Right cardiac atrium (tissue), 5 donors: ENCODE results near the gene NRCAM. TPM values are rescaled to one million over a fixed set of nuclear protein-coding genes. Genes with fewer than 3 reads are reported as not detected.
A peak's percentile ranks its signal among the peaks of the same experiment; 100 is the strongest.

Experiments used
- ATAC-seq, 2 donors: fragments of 200-7000 bp; cut with Tn5 transposase; one replicate each; pipeline versions ENCODE4 v1.8.0 to v1.9.1; 2020; ENCODE audit warnings: moderate library complexity in 2 of 2, mild to moderate bottlenecking in 1 of 2
- DNase-seq, 3 donors: peaks; one replicate each; pipeline ENCODE4 v3.0.0-alpha.2; 2020
- H3K27ac ChIP-seq: one replicate; pipeline ENCODE4 v1.5.1; 2013; ENCODE audit warnings: mild to moderate bottlenecking, low read length, control low read depth, moderate library complexity
- H3K27me3 ChIP-seq: one replicate; pipeline ENCODE4 v1.6.1; 2013; ENCODE audit not compliant: control insufficient read depth, insufficient read depth
- H3K4me1 ChIP-seq: one replicate; pipeline ENCODE4 v1.6.1; 2013; ENCODE audit warnings: low read length; ENCODE audit not compliant: control insufficient read depth, insufficient read depth
- H3K4me3 ChIP-seq: one replicate; pipeline ENCODE4 v1.5.1; 2013; ENCODE audit warnings: low read length, control low read depth
- H3K9me3 ChIP-seq: one replicate; pipeline ENCODE4 v1.6.1; 2013; ENCODE audit warnings: low read length; ENCODE audit not compliant: control insufficient read depth
- WGBS: extraction: QIAGEN DNeasy Blood & Tissue Kit; methylation state at CpG from one replicate; pipeline ENCODE4 v1.1.7; 2013; 5-methylcytosine and 5-hydroxymethylcytosine counted together
- intact Hi-C, 4 donors: fragments of 100-400 bp; cut with DNase I; formaldehyde crosslinking; loops; one replicate each; pipeline versions ENCODE4 v1.11.0 to v1.14.0; 2022 to 2023
- polyA plus RNA-seq: library from polyadenylated mRNA; stranded (reverse); fragments of 200-250 nt; gene quantifications from one replicate; pipeline ENCODE4 v1.2.3, GENCODE V29; 2013
- total RNA-seq, 4 donors: library from RNA; stranded (reverse); fragmentation: NEBNext Ultra II Directional; extraction: Animal tissue kit (Norgen Biotek cat#: 25700); gene quantifications; one replicate each; pipeline ENCODE4 v1.2.1, GENCODE V29; 2021
- donor health status: healthy with polysubstance abuse.
- donor health status: DM: no; HTN: yes; CAD: no.
- donor health status: DM: no; HTN: no; CAD: no.
- donor health status: DM: no; HTN: yes; CAD: no; lungs with severe emphysema.
- donor health status: DM: yes; HTN: yes; CAD: no.

Gene NRCAM
- total and polyA plus RNA-seq, 5 donors: 0.59 to 1.3 (median 1.1) TPM

DNA sequence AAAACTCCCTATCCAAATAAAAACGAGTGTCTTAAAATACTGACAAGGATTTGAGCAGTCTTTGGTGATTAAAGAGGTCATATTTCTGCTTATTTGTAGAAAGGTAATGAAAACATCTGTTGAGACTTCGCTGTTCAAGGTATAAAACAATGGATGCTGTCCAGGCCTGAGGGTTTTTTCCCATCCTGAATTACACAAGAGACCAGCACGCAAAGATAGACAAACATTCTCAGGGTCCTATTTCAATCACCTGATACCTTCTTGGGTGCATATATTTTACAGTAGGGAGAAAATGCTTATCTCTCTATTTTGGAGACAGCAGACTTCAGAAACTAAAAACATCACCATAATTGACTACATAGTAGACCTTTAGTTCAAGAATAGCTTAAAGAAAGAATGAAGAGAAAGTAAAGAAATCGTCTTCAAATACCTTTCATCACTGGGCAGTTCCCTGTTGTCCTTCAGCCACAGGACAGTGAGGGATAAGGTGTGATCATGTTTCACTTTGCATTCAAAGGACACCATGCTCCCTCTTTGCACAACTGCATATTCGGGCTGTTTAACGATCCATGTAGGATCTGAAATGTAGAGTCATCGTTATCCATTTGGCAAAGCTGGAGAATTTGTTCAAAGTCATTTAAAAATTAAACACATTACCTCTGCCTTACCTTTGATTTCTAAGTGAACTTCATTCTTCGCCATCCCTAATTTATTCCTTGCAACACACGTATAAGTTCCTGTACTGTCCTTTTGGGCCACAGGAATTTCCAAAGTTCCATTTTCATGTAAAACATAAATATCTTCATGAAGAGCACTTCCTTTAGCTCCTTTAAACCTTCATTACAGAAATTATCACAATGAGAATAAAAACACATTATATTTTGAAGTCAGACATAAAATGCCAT, 262.4 kb downstream of the NRCAM start:
- Histone ChIP-seq H3K27ac (no peak overlapping the region), H3K4me3 (no peak overlapping the region), H3K27me3 (no peaks in the 10 kb centered on the region), H3K9me3 (no peaks in the 10 kb centered on the region), H3K4me1 (no peaks in the 10 kb centered on the region)
- intact Hi-C loops: no loop called here
- no peak for ATAC-seq
- DNase-seq: no peak
- WGBS: 68% methylated on average over 9 of the region's 9 CpGs

DNA sequence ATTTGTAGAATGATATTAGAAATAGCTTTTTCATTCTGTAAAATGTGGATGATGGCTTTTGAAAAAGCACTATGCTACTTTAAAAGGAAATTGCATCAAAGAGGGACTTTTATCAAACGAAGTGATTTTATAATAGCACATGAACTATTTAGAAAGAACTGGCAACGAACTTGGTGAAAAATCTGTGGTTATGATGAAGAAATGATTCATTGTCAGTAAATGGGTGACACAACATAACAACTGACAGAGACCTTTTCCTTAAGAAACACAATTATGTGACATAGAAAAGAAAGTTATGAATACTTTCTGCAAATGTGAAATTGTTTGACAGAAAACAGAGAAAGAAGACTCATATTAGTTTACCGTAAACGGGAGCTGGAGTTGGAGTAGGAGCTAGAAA, 265.3 kb downstream of the NRCAM start:
- H3K4me1 ChIP-seq: no peaks in the 10 kb centered on the region
- DNase-seq (no peak), ATAC-seq (no peak)
- H3K27me3 ChIP-seq: no peaks in the 10 kb centered on the region
- no peaks in the 10 kb centered on the region for H3K9me3 ChIP-seq
- intact Hi-C loops: no loop called here
- no peak overlapping the region for H3K27ac ChIP-seq
- WGBS: 79% methylated on average over 4 of the region's 4 CpGs
- no peak overlapping the region for H3K4me3 ChIP-seq

DNA sequence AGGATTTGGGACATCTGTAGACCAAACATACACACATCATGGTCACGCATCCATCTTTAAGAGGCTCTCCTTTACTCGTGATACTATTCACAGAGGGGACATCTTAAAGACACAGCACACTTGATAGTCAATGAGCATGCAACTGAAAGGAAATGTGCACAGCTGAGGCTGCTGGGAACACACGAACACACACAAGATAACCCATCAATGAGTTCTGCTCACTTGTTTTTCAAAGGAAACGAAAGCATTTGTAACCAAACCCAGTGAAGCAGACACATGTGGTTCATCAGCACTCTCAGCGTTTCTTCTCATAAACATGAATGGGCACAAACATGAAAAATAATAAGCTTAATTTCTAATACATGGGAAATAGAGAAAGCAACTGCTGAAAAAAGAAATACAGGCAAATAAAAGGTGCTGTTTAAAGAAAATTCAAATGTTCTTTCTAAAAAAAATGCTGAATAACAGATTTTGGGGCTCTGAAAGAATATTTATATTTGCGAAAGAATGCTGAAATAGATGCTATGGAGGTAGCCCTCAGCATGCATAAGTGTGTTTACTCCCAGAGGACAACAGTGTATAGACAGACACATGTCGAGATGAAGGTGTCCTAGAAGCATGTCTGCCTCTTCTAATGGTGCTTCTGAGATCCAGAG, 266.4 kb downstream of the NRCAM start:
- intact Hi-C loops: loop anchor here in 3 of 4 donors (10.0 kb wide), 2 partner anchors 265 to 305 kb away; partner anchors contain the start of gene NRCAM (in 2 of the 3)

DNA sequence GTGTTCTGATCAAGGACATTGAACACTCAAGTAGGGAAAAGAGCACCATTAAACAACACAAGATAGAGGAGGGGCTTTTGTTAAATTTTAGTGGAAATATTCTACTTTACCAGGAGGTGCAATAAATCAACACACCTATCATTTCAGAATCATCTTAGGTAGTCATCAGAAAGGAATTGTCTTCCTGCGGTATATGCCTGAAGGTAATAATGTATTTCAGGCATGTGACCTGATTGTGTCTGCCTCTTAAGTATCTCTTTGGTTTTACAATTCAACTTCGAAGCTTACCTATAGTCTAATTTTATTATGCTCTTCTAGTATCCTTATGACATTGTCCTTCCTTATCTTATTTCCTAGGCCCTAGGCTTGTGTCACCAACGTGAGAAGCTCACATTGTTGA, 267.5 kb downstream of the NRCAM start:
- Histone ChIP-seq H3K4me3 (no peak overlapping the region), H3K4me1 (no peaks in the 10 kb centered on the region), H3K27ac (no peak overlapping the region), H3K27me3 (no peaks in the 10 kb centered on the region), H3K9me3 (no peaks in the 10 kb centered on the region)
- intact Hi-C loops: loop anchor here in 3 of 4 donors (10.0 kb wide), 2 partner anchors 266 to 306 kb away; partner anchors contain the start of gene NRCAM (in 2 of the 3)
- 89% methylated on average over 3 of the region's 3 CpGs for WGBS
- ATAC-seq (no peak), DNase-seq (no peak)

More for the DNA sequence above, 266.4 kb downstream of the NRCAM start:
- no peaks in the 10 kb centered on the region for H3K27me3 ChIP-seq
- DNase-seq (no peak), ATAC-seq (no peak)
- 64% methylated on average over 7 of the region's 7 CpGs for WGBS
- no peak overlapping the region for H3K4me3 ChIP-seq
- no peaks in the 10 kb centered on the region for H3K9me3 ChIP-seq
- H3K4me1 ChIP-seq: no peaks in the 10 kb centered on the region
- H3K27ac ChIP-seq: no peak overlapping the region

DNA sequence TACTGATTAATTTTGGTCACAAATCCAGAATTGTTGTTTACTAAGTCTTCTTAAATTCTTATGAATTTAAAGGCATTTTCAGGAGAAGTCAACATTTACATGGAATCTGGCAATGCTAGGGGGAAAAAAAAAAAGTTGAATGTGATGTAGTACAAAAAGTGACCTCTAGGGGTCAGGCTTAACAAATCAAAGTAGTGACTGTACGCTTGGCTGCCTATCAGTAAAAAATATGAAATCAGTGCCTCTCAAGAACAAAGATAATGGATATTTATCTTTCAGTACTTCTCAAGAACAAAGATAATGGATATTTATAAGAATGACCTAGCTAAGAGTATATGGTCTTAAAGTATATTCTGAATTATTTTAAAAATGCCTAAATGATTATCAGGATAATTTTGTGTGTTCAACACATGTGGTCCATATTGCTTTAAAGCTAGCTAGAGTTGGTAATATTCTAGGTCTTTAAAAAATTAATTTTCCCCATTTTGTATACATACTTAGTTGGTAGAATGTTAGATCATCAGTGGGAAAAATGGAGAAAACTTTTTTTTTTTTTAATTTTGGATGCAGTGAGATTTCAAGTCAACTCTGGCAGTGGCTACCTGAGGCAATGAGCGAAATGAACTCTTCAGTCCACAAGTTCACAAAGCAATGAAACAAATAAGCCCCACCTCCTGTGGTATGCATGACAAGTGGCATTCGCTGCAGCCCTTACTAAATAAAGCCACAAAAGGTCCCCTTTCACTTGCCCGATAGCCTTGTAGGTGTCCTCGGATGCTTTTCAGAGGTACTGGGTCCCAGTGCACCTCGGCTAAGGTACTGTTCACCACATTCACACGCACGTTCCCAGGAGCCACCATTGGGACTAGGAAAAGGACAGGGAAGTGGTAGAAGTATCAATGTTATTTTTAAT, 274.9 kb downstream of the NRCAM start:
- peak in 1 of 2 donors; percentile 32 for ATAC-seq
- H3K9me3 ChIP-seq: no peaks in the 10 kb centered on the region

DNA sequence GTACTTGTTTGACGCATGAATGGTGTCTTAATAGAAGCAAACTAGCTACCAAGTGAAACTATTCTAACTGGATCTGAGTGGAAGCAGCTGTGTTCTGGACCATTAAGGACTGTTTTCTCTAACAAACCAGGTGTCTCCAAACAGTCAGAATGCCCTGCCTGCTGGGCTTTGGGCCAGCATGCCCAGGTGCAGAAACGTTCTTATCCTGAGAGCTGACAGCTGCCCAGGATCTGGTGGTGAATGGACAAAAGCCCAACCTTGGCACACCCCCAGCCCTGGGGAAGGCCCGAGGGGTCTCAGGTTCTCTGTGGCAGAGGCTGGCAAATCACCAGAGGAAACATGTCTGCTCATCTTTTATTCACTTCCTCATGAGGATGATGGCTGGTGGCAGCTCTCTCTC, 277.8 kb downstream of the NRCAM start:
- Histone ChIP-seq H3K4me3 (no peak overlapping the region), H3K9me3 (no peaks in the 10 kb centered on the region), H3K4me1 (no peaks in the 10 kb centered on the region), H3K27me3 (no peaks in the 10 kb centered on the region), H3K27ac (no peak overlapping the region)
- 53% methylated on average over 3 of the region's 3 CpGs for WGBS
- no peak for ATAC-seq
- DNase-seq: no peak
- intact Hi-C loops: no loop called here

More for the DNA sequence above, 274.9 kb downstream of the NRCAM start:
- Histone ChIP-seq H3K4me1 (no peaks in the 10 kb centered on the region), H3K27ac (no peak overlapping the region), H3K4me3 (no peak overlapping the region), H3K27me3 (no peaks in the 10 kb centered on the region)
- intact Hi-C loops: loop anchor here (5.0 to 10.0 kb wide), 4 partner anchors 273 to 316 kb away; partner anchors contain the start of gene NRCAM (in 3 of the 4)
- DNase-seq: no peak
- WGBS: 50% methylated on average over 8 of the region's 8 CpGs

DNA sequence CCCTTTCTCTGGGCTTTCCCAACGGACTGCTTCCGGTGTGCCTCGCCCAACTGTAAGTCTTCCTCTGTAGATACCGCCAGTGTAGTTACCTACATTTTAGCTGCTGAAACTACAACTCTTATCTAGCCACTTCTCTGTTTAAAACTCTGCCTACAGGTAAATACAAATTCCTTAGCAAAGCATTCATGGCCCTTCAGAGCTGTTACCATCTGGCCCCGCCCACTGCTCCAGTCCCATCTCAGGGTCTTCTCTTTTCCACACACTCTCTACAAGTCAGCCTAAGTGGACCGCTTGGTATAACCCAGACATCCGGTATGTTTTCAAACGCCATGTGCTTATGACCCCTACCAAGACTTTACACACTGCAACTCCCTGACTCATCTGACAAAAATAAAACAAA, 285.1 kb downstream of the NRCAM start:
- intact Hi-C loops: no loop called here

DNA sequence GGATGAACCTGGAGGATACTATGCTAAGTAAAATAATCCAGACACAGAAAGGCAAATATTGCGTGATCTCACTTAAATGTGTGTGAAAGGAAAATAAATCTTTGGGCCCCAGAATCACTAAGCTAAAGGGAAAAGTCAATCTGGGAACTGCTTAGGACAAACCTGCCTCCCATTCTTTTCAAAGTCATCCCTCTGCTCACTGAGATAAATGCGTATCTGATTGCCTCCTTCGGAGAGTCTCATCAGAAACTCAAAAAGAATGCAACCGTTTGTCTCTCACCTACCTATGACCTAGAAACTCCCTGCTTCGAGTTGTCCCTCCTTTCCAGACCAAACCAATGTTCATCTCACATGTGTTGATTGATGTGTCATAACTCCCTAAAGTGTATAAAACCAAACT, 286.0 kb downstream of the NRCAM start:
- Histone ChIP-seq H3K9me3 (no peaks in the 10 kb centered on the region), H3K27ac (no peak overlapping the region), H3K27me3 (no peaks in the 10 kb centered on the region), H3K4me3 (no peak overlapping the region), H3K4me1 (no peaks in the 10 kb centered on the region)
- WGBS: 67% methylated on average over 5 of the region's 5 CpGs
- DNase-seq (no peak), ATAC-seq (no peak)
- intact Hi-C loops: no loop called here

More for the DNA sequence above, 285.1 kb downstream of the NRCAM start:
- H3K27ac ChIP-seq: no peak overlapping the region
- no peaks in the 10 kb centered on the region for H3K4me1 ChIP-seq
- DNase-seq: no peak
- no peak overlapping the region for H3K4me3 ChIP-seq
- no peaks in the 10 kb centered on the region for H3K27me3 ChIP-seq
- H3K9me3 ChIP-seq: no peaks in the 10 kb centered on the region
- no peak for ATAC-seq
- 91% methylated on average over 8 of the region's 8 CpGs for WGBS

DNA sequence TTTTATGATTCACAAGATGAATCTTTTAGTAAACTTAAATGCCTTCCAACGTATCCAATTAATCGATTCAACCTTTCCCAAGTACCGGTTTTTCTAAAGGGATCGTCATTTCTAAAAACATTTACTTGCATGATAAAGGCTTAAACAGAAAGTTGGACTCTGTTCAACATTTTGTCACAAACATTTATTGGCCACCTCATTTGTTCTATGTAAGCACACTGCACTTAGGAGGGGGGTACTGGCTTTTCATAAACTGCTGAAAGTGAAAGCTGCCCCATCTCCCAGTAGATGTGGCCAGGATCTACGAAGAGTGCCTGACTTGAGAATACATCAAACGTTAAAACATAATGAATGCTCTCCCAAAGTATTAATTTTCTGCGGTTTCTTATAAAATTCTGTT, 288.8 kb downstream of the NRCAM start:
- intact Hi-C loops: no loop called here
- no peaks in the 10 kb centered on the region for H3K4me1 ChIP-seq
- no peak for DNase-seq
- no peaks in the 10 kb centered on the region for H3K27me3 ChIP-seq
- H3K4me3 ChIP-seq: peak overlapping the region; percentile 1
- 54% methylated on average over 7 of the region's 7 CpGs for WGBS
- no peaks in the 10 kb centered on the region for H3K9me3 ChIP-seq
- no peak for ATAC-seq
- no peak overlapping the region for H3K27ac ChIP-seq

DNA sequence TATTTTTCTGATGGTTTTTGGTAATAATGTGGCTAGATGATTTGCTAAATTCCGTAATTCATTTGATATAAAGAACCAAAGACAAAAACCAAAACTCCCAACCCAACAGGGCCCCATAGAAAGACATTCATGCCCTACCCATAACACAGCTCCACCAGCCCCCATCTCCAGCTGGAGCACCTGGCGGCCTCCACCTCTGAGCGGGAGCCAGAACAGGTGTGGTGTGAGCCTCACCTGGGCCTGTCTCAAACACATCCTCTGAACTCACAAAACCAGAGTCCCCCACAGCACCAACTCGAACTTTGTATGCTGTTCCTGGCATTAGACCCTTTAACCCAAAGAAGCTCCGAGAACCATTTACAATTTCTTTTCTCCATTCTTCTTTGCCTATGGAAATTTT, 289.5 kb downstream of the NRCAM start:
- no peak for DNase-seq

More for the DNA sequence above, 289.5 kb downstream of the NRCAM start:
- intact Hi-C loops: no loop called here
- 91% methylated on average over 5 of the region's 5 CpGs for WGBS
- Histone ChIP-seq H3K4me1 (no peaks in the 10 kb centered on the region), H3K9me3 (no peaks in the 10 kb centered on the region), H3K4me3 (no peak overlapping the region), H3K27me3 (no peaks in the 10 kb centered on the region), H3K27ac (no peak overlapping the region)
- ATAC-seq: no peak
